WTC11 (cell line): Measurements from ENCODE around the gene NWD2. TPM values are rescaled to one million over a fixed set of nuclear protein-coding genes. Genes with fewer than 3 reads are reported as not detected.
A peak's percentile ranks its signal among the peaks of the same experiment; 100 is the strongest.

ENCODE experiments used
- ATAC-seq: fragments of 200-7000 bp; cut with Tn5 transposase; 2 replicates; pipeline ENCODE4 v1.10.0; 2021; ENCODE audit warnings: mild to moderate bottlenecking, moderate library complexity
- CTCF ChIA-PET: fragments of 300-600 bp; sonication (Branson Sonifier 250); formaldehyde crosslinking; loops from one replicate; lab custom pipeline; 2021; ENCODE audit warnings: antibody characterized with exemption; lab: Charles Lee
- POLR2A ChIA-PET: fragments of 350-600 bp; sonication (Branson Sonifier 250); formaldehyde crosslinking; loops from one replicate; lab custom pipeline; 2021; ENCODE audit warnings: antibody characterized with exemption; lab: Charles Lee
- DNase-seq: peaks from one replicate; pipeline ENCODE4 v3.0.0; 2021; ENCODE audit warnings: low spot score
- H3K27ac Mint-ChIP-seq: 2 replicates; pipeline ENCODE4 v1.8.0; 2021; ENCODE audit warnings: mixed read lengths
- H3K27me3 Mint-ChIP-seq: 2 replicates; pipeline ENCODE4 v1.8.0; 2021; ENCODE audit warnings: low read depth, mild to moderate bottlenecking, moderate library complexity, mixed read lengths
- H3K36me3 Mint-ChIP-seq: 2 replicates; pipeline ENCODE4 v1.8.0; 2021; ENCODE audit warnings: mixed read lengths
- H3K4me1 Mint-ChIP-seq: 2 replicates; pipeline ENCODE4 v1.8.0; 2022; ENCODE audit warnings: mixed read lengths
- H3K4me3 Mint-ChIP-seq: 2 replicates; pipeline ENCODE4 v1.8.0; 2021; ENCODE audit warnings: mild to moderate bottlenecking, moderate library complexity, mixed read lengths
- H3K9me3 Mint-ChIP-seq: 2 replicates; pipeline ENCODE4 v1.8.0; 2021; ENCODE audit warnings: mixed read lengths
- ARID4B ChIP-seq: sonication (generic); formaldehyde crosslinking; IDR thresholded peaks from 2 replicates; pipeline ENCODE4 v1.8.0; 2023; ENCODE audit warnings: missing genetic modification reagents, mild to moderate bottlenecking, borderline replicate concordance
- CREM ChIP-seq: sonication (generic); formaldehyde crosslinking; IDR thresholded peaks from 2 replicates; pipeline ENCODE4 v1.8.1; 2022; ENCODE audit warnings: mild to moderate bottlenecking, missing genetic modification reagents, moderate library complexity
- ELF4 ChIP-seq: sonication (generic); formaldehyde crosslinking; IDR thresholded peaks from 2 replicates; pipeline ENCODE4 v1.8.1; 2022; ENCODE audit warnings: low read depth, mild to moderate bottlenecking, moderate library complexity, missing genetic modification reagents
- ERG ChIP-seq: fragments of 250-450 bp; sonication (Bioruptor Pico); IDR thresholded peaks from 2 replicates; pipeline ENCODE4 v1.8.0; 2021; ENCODE audit warnings: mild to moderate bottlenecking
- JUN ChIP-seq: sonication (generic); formaldehyde crosslinking; IDR thresholded peaks from 2 replicates; pipeline ENCODE4 v1.8.0; 2023; ENCODE audit warnings: mild to moderate bottlenecking, missing genetic modification reagents
- NR3C1 ChIP-seq: sonication (generic); formaldehyde crosslinking; conservative IDR thresholded peaks from 2 replicates; pipeline ENCODE4 v1.8.1; 2023; ENCODE audit warnings: low read depth, mild to moderate bottlenecking, missing genetic modification reagents
- PRDM15 ChIP-seq: sonication (generic); formaldehyde crosslinking; IDR thresholded peaks from 2 replicates; pipeline ENCODE4 v1.8.0; 2022; ENCODE audit warnings: missing genetic modification reagents
- SP1 ChIP-seq: sonication (generic); formaldehyde crosslinking; conservative IDR thresholded peaks from 2 replicates; pipeline ENCODE4 v1.8.1; 2022; ENCODE audit warnings: missing genetic modification reagents
- USF2 ChIP-seq: sonication (generic); formaldehyde crosslinking; IDR thresholded peaks from 2 replicates; pipeline ENCODE4 v1.8.1; 2023; ENCODE audit warnings: mild to moderate bottlenecking, missing genetic modification reagents, moderate library complexity
- ZNF121 ChIP-seq: sonication (generic); formaldehyde crosslinking; IDR thresholded peaks from 2 replicates; pipeline ENCODE4 v1.8.0; 2023; ENCODE audit warnings: missing genetic modification reagents
- ZNF138 ChIP-seq: sonication (generic); formaldehyde crosslinking; conservative IDR thresholded peaks from 2 replicates; pipeline ENCODE4 v1.8.1; 2022; ENCODE audit warnings: mild to moderate bottlenecking, moderate library complexity, missing genetic modification reagents
- ZNF219 ChIP-seq: sonication (generic); formaldehyde crosslinking; IDR thresholded peaks from 2 replicates; pipeline ENCODE4 v1.8.0; 2023; ENCODE audit warnings: missing genetic modification reagents, mild to moderate bottlenecking, borderline replicate concordance
- ZNF416 ChIP-seq: fragments of 250-450 bp; sonication (Bioruptor Pico); IDR thresholded peaks from 2 replicates; pipeline ENCODE4 v1.9.0; 2021; ENCODE audit warnings: mild to moderate bottlenecking, inconsistent platforms
- ZSCAN18 ChIP-seq: fragments of 250-450 bp; sonication (Bioruptor Pico); IDR thresholded peaks from 2 replicates; pipeline ENCODE4 v2.1.2; 2022; ENCODE audit warnings: mild to moderate bottlenecking, moderate library complexity
- total RNA-seq: library from RNA; stranded (reverse); gene quantifications from 3 replicates; pipeline ENCODE4 v1.2.3, GENCODE V29; 2021
- TF ChIP-seq, protein P1 (sequence below): fragments of 250-450 bp; sonication (Bioruptor Pico); IDR thresholded peaks from 2 replicates; pipeline ENCODE4 v1.9.0; 2021; ENCODE audit warnings: moderate library complexity, mild to moderate bottlenecking, inconsistent platforms, borderline replicate concordance
- TF ChIP-seq, protein P2 (sequence below): sonication (generic); formaldehyde crosslinking; conservative IDR thresholded peaks from 2 replicates; pipeline ENCODE4 v1.8.1; 2022; ENCODE audit warnings: mild to moderate bottlenecking, missing genetic modification reagents
- TF ChIP-seq, protein P3 (sequence below): fragments of 250-450 bp; sonication (Bioruptor Pico); IDR thresholded peaks from 2 replicates; pipeline ENCODE4 v1.9.0; 2021; ENCODE audit warnings: mild to moderate bottlenecking

Gene NWD2
- total RNA-seq, 1 experiment from 2014 or later, result 0.07 TPM

GRCh38 chr4:37453281-37453998 lies 208.9 kb downstream of the NWD2 start:
- ChIA-PET POLR2A (interaction anchor here (0.5 kb wide), 1 partner anchor 158 kb away, joined by 5 read pairs; no protein-coding TSS in a partner anchor), CTCF (interaction anchor here (0.5 to 2.7 kb wide), 32 partner anchors 10 to 675 kb away, joined by 3 to 28 read pairs (median 4); partner anchors contain the start of gene PGM2)
- Mint-ChIP-seq H3K4me3 (peak overlapping the region; percentile 73), H3K36me3 (no peaks in the 10 kb centered on the region), H3K27ac (no peak overlapping the region), H3K9me3 (no peaks in the 10 kb centered on the region), H3K27me3 (peaks cover 50% of the 10 kb centered on the region), H3K4me1 (peaks cover 15% of the 10 kb centered on the region)
- ATAC-seq (peak; percentile 87), DNase-seq (peak; percentile 65)
- TF ChIP-seq, protein P1, sequence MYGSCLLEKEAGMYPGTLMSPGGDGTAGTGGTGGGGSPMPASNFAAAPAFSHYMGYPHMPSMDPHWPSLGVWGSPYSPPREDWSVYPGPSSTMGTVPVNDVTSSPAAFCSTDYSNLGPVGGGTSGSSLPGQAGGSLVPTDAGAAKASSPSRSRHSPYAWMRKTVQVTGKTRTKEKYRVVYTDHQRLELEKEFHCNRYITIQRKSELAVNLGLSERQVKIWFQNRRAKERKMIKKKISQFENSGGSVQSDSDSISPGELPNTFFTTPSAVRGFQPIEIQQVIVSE (CRISPR knock-in tag), result no peak
- TF ChIP-seq, protein P2, sequence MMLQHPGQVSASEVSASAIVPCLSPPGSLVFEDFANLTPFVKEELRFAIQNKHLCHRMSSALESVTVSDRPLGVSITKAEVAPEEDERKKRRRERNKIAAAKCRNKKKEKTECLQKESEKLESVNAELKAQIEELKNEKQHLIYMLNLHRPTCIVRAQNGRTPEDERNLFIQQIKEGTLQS (CRISPR knock-in tag), result no peak
- TF ChIP-seq ZNF416 (CRISPR knock-in tag) (no peak), SP1 (CRISPR knock-in tag) (peak; percentile 61), ELF4 (0 out of 2 replicates have a peak, but pooled peaks have one; percentile 34), NR3C1 (CRISPR knock-in tag) (peak; percentile 63; the same call in 1 of the 2 replicates), ZNF138 (CRISPR knock-in tag) (peak; percentile 71; the same call in 1 of the 2 replicates), CREM (peak; percentile 79), ZNF121 (CRISPR knock-in tag) (no peak), ERG (CRISPR knock-in tag) (0 out of 2 replicates have a peak, but pooled peaks have one; percentile 27), ZNF219 (CRISPR knock-in tag) (no peak), ZSCAN18 (CRISPR knock-in tag) (no peak), PRDM15 (CRISPR knock-in tag) (0 out of 2 replicates have a peak, but pooled peaks have one; percentile 37), JUN (no peak), USF2 (CRISPR knock-in tag) (peak; percentile 98), ARID4B (CRISPR knock-in tag) (no peak)
- TF ChIP-seq, protein P3, sequence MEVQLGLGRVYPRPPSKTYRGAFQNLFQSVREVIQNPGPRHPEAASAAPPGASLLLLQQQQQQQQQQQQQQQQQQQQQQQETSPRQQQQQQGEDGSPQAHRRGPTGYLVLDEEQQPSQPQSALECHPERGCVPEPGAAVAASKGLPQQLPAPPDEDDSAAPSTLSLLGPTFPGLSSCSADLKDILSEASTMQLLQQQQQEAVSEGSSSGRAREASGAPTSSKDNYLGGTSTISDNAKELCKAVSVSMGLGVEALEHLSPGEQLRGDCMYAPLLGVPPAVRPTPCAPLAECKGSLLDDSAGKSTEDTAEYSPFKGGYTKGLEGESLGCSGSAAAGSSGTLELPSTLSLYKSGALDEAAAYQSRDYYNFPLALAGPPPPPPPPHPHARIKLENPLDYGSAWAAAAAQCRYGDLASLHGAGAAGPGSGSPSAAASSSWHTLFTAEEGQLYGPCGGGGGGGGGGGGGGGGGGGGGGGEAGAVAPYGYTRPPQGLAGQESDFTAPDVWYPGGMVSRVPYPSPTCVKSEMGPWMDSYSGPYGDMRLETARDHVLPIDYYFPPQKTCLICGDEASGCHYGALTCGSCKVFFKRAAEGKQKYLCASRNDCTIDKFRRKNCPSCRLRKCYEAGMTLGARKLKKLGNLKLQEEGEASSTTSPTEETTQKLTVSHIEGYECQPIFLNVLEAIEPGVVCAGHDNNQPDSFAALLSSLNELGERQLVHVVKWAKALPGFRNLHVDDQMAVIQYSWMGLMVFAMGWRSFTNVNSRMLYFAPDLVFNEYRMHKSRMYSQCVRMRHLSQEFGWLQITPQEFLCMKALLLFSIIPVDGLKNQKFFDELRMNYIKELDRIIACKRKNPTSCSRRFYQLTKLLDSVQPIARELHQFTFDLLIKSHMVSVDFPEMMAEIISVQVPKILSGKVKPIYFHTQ (CRISPR knock-in tag), result no peak
